ENCODE measurements around the gene HGFAC. TPM values are rescaled to one million over a fixed set of nuclear protein-coding genes. Genes with fewer than 3 reads are reported as not detected.
"Not testable (repeated sequence)": the region's sequence is repeated elsewhere in the genome, so short reads cannot be mapped to it uniquely, and the experiment has no call there.

HGFAC gene
- polyA plus RNA-seq, 3 donors from 2014 or later, result not detected

DNA sequence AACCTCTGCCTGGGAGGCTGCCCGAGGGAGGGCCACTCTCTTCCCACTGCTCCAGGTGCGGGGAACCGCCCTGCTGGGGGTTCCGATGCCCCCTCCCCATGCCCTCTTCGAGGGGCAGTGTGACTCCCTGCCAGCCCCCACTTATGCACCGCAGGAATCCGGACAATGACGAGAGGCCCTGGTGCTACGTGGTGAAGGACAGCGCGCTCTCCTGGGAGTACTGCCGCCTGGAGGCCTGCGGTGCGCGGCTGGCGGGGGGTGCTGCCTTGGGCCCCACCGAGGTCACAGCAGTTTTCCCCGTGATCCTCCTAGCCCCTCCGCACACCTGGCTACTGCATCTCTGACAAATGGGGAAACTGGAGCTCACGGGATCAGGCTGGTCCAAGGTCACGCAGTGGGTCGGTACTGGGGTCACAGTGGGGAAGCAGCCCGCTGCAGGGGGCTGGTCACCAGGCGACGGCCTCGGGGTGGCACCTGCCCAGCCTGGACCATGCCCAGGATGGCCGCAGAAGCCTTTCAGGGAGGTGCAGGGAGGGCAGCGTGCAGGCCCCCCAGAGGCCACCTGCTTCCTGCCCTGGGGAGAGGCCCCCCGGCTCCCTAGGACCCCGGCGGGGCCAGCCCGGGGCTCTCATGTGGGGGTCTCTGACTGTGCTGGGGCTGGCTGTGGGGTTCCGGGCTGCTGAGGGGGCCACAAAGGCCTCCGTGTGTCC, 3.5 kb downstream of the HGFAC start:
- H3K27ac Mint-ChIP-seq, result no peak overlapping the region
- no peaks in the 10 kb centered on the region for H3K36me3 Mint-ChIP-seq
- DNase-seq, result no peak
- H3K4me3 Mint-ChIP-seq, result no peak overlapping the region
- no peaks in the 10 kb centered on the region for H3K27me3 Mint-ChIP-seq (ENCODE audit: low read depth in 3 of 3)
- no peaks in the 10 kb centered on the region for H3K4me1 Mint-ChIP-seq
- no peaks in the 10 kb centered on the region for H3K9me3 Mint-ChIP-seq

DNA sequence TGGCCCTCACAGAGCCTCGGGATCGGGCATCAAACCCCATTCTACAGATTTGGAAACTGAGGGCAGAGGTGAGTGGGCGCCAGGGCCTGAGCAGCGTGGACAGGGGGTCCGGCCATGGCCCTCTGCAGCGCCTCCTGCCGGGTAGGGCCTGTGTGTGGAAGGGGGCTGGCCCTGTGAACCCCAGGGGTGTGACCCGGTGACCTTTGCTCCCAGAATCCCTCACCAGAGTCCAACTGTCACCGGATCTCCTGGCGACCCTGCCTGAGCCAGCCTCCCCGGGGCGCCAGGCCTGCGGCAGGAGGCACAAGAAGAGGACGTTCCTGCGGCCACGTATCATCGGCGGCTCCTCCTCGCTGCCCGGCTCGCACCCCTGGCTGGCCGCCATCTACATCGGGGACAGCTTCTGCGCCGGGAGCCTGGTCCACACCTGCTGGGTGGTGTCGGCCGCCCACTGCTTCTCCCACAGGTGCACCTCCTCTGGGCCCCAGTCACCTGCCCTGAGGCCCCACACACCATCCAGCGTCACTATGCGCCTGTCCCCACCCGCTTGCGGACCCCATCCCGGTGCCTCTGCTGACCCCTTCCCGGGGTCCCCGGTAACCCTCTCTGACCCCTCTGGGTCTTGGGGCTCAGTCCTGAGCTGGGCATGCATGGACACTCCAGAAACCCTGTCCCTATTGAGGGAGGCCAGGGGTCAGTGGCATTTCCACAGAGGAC, 4.2 kb downstream of the HGFAC start:
- Mint-ChIP-seq H3K4me1 (no peaks in the 10 kb centered on the region), H3K36me3 (no peaks in the 10 kb centered on the region), H3K9me3 (no peaks in the 10 kb centered on the region), H3K27ac (no peak overlapping the region), H3K27me3 (ENCODE audit: low read depth in 3 of 3) (peaks cover 0 to 2% (median 0%) of the 10 kb centered on the region in 3 donors), H3K4me3 (no peak overlapping the region)
- no peak for DNase-seq

DNA sequence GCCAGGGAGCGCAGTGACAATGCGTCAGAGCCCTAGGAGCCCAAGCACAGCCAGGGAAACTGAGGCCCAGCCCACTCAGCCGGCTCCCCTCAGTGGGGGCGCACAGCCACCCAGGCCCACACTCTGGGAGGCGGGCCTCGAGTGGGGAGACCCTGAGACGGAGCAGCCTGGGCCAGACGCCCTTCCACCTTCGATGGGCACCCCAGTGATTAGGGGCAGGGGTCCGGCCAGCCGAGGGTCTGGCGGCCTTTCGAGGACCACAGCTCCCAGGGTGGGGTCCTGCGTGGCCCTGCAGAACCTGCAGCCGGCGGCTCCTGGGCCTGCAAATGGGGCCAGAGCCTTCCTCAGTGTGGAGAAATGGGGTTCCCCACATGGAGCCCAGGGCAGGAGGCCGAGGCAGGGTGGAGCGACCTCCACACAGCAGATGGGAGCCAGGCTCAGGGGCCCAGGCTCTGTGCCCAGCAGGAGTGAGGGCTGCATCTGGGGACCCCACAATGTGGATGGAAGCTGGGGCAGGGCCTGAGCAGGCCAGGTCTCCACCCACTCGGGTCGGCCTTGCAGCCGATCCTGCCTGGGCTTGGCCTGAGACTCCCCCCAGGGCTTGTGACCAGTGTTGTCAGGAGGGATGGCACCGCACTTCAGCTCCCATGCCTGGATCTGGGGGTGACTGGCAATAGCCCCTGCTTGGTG, 5.0 kb downstream of the HGFAC start:
- Mint-ChIP-seq H3K4me3 (no peak overlapping the region), H3K9me3 (no peaks in the 10 kb centered on the region), H3K27ac (no peak overlapping the region), H3K27me3 (ENCODE audit: low read depth in 3 of 3) (peaks cover 0 to 2% (median 0%) of the 10 kb centered on the region in 3 donors), H3K4me1 (no peaks in the 10 kb centered on the region), H3K36me3 (no peaks in the 10 kb centered on the region)
- no peak for DNase-seq

DNA sequence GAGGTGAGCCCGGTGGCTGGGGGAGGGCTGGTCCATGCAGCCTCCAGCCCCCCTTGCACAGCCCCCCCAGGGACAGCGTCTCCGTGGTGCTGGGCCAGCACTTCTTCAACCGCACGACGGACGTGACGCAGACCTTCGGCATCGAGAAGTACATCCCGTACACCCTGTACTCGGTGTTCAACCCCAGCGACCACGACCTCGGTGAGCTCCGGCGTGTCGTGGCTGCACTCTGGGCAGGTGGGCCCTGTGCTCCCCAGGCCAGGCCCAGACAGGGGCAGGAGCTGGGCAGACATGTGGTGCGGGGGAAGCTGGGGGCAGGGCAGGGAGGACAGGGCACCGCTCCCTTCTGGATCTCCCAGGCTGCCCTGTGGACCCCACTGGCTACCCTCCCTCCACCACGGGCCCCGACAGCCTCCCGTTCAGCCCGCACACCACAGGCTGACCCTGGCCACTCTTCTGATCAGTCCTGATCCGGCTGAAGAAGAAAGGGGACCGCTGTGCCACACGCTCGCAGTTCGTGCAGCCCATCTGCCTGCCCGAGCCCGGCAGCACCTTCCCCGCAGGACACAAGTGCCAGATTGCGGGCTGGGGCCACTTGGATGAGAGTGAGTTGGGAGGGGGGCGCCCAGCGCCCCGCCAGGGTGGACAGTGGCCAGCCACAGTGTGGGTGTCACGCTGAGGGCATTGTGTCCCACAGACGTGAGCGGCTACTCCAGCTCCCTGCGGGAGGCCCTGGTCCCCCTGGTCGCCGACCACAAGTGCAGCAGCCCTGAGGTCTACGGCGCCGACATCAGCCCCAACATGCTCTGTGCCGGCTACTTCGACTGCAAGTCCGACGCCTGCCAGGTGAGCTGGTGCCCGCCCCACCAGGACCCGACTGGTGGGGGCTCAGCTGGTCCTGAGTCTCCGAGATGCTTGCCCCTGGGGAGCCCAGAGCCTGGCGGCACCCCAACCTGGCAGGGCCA, 5.9 kb downstream of the HGFAC start:
- Mint-ChIP-seq H3K4me3 (no peak overlapping the region), H3K27ac (no peak overlapping the region), H3K4me1 (no peaks in the 10 kb centered on the region), H3K9me3 (no peaks in the 10 kb centered on the region), H3K36me3 (no peaks in the 10 kb centered on the region), H3K27me3 (ENCODE audit: low read depth in 3 of 3) (peaks cover 0 to 2% (median 0%) of the 10 kb centered on the region in 3 donors)
- DNase-seq, result no peak

DNA sequence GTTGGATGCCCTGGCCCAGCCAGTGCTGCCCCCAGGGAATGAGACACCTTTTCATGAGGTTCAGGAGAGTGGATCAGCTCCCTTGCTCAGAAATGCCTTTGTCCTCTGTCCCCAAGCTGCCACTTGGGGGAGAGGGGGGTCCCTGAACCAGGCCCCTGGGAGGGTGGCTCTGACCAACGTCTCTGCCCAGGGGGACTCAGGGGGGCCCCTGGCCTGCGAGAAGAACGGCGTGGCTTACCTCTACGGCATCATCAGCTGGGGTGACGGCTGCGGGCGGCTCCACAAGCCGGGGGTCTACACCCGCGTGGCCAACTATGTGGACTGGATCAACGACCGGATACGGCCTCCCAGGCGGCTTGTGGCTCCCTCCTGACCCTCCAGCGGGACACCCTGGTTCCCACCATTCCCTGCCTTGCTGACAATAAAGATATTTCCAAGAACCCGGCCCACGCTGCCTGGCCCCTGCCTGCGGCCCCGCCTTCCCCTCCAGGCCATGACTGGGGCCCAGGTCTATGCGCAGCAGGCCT, 7.3 kb downstream of the HGFAC start:
- H3K36me3 Mint-ChIP-seq, result no peaks in the 10 kb centered on the region
- H3K4me3 Mint-ChIP-seq, result no peak overlapping the region
- H3K4me1 Mint-ChIP-seq, result no peaks in the 10 kb centered on the region
- no peak for DNase-seq
- peaks cover 0 to 2% (median 0%) of the 10 kb centered on the region in 3 donors for H3K27me3 Mint-ChIP-seq (ENCODE audit: low read depth in 3 of 3)
- H3K27ac Mint-ChIP-seq, result no peak overlapping the region
- H3K9me3 Mint-ChIP-seq, result no peaks in the 10 kb centered on the region

DNA sequence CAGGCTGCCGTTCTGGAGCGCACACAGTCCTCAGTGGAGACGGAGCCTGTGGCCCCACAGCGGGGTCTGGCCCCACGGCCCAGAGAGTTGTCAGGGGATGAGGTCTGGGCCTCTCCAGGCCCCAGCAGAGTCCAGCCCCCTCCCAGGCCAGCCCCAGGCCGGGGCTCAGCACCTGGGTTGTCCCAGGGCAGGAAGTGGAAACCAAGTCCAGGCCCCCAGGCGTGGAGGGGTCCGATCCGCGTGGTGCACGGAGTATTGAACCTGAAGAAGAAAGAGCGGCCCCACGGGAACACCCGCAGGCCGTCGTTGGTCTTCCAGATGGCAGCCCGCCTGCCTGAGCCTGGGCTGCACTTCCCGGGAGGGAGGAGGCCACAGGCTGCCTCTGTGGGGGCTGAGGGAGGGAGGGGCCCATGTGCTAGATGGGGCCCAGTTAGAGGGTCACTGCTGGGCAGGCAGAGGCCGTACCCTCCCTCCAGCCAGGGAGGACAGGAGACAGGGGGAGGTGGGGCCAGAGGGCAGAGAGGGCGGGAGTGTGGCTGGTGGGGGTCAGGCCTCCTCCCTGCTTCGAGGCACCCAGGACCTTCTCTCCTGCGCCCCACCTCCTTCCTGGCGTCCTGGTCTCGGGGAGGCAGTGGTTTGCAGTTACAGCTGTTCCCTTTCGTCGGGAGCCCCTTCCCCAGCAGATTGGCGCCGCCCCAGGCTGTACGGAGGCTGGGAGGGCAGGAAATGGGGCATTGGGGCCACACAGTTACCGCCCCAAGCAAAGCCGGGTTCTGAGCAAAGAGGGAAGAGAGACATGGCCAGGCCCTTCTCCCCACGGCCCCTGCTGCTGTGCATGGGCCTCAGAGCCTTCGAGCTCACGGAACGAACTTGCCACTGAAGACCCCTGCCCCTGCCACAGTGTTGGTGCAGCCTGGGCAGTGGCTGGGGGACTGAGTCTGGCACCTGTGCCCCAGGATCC, 8.1 kb downstream of the HGFAC start:
- H3K36me3 Mint-ChIP-seq, result no peaks in the 10 kb centered on the region

DNA sequence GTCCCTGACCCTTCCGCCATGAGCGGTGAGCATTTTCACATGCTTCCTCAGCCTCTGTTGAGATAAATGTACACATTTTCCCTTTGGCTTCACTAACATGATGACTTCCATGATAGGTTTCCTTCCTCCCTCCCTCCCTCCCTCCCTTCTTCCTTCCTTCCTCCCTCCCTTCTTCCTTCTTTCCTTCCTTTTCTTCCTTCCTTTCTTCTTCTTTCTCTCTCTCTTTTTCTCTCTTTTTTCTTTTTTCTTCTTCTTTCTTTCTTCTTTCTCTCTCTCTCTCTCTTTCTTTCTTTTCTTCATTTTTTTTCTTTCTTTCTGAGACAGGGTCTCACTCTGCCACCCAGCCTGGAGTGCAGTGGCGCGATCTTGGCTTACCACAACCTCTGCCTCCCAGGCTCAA, 8.9 kb downstream of the HGFAC start:
- H3K36me3 Mint-ChIP-seq, result peaks cover 0 to 6% (median 2%) of the 10 kb centered on the region in 3 donors
- no peaks in the 10 kb centered on the region for H3K4me1 Mint-ChIP-seq
- no peak overlapping the region for H3K27ac Mint-ChIP-seq
- H3K4me3 Mint-ChIP-seq, result no peak overlapping the region
- H3K9me3 Mint-ChIP-seq, result peaks cover 0 to 12% (median 6%) of the 10 kb centered on the region in 6 donors
- H3K27me3 Mint-ChIP-seq (ENCODE audit: low read depth in 3 of 3), result peaks cover 0 to 2% (median 2%) of the 10 kb centered on the region in 3 donors
- no peak for DNase-seq

More for the DNA sequence above, 8.1 kb downstream of the HGFAC start:
- Mint-ChIP-seq H3K4me3 (no peak overlapping the region), H3K27me3 (ENCODE audit: low read depth in 3 of 3) (peaks cover 0 to 2% (median 0%) of the 10 kb centered on the region in 3 donors), H3K4me1 (no peaks in the 10 kb centered on the region), H3K27ac (no peak overlapping the region), H3K9me3 (peaks cover 0 to 4% (median 0%) of the 10 kb centered on the region in 6 donors)
- no peak for DNase-seq

DNA sequence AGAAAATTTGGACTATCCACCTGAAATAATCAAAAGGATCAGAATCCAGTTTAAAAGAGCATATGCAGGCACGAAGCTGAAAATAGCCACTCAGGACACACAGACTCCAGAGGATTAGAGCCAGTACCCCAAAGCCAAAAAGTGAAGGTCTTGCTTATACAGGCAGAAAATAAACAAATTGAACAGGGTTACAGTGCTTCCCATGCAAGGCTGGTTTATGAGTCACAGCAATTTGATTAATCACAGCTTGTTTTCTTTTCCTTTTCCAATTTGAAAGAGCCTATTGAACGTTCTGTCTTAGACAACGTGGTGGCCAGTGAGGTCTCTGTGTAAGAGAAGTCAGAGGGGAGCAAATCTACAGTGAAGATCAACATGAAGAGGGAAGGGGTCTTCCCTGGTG, 10.2 kb downstream of the HGFAC start:
- H3K9me3 Mint-ChIP-seq, result peaks cover 0 to 15% (median 7%) of the 10 kb centered on the region in 6 donors
- no peak for DNase-seq
- H3K4me3 Mint-ChIP-seq, result no peak overlapping the region
- H3K4me1 Mint-ChIP-seq, result no peaks in the 10 kb centered on the region
- no peak overlapping the region for H3K27ac Mint-ChIP-seq
- H3K27me3 Mint-ChIP-seq (ENCODE audit: low read depth in 3 of 3), result peaks cover 0 to 4% (median 2%) of the 10 kb centered on the region in 3 donors
- H3K36me3 Mint-ChIP-seq, result peaks cover 0 to 6% (median 3%) of the 10 kb centered on the region in 3 donors

DNA sequence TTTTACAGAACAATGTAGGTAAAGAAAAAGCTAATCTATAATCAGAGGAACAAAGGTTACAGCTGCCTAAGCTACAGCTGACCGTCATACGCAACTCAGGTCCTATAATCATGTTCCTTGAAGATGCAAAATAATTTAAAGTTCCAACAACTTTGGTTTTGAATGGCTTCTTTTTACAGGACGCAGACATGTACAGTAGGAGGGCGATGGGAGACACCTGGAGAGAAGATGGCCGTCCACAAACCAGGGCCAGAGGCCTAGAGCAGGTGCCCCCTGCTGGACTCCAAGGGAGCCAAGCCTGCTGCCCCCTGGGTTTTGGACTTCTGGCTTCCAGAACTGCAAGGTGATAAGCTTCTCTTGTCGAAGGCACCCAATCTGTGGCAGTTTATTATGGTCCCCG, 10.6 kb downstream of the HGFAC start:
- Mint-ChIP-seq H3K9me3 (peaks cover 0 to 15% (median 7%) of the 10 kb centered on the region in 6 donors), H3K36me3 (peaks cover 0 to 6% (median 3%) of the 10 kb centered on the region in 3 donors), H3K4me3 (no peak overlapping the region), H3K4me1 (no peaks in the 10 kb centered on the region), H3K27me3 (ENCODE audit: low read depth in 3 of 3) (peaks cover 0 to 4% (median 2%) of the 10 kb centered on the region in 3 donors), H3K27ac (no peak overlapping the region)
- no peak for DNase-seq

DNA sequence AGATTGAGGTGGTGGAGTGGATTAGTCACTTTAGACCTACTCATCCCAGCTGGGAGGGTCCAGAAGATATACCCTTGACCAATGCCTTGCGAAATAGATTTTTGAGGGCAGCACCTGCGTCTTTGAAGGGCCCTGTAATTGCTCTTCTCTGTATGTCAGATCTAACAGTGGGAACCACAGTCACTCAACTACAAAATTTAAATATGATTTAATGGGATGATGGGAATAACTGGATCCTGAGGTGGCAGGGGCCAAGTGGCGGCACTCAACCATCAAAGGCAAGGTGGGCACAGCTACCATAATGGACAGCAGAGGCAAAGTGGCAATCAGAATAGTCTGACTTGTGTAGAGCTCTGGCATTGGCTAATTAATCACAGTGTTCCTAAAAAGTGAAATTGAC, 13.8 kb downstream of the HGFAC start:
- not testable (repeated sequence) for H3K27ac Mint-ChIP-seq; DNase-seq; H3K4me1 Mint-ChIP-seq; H3K27me3 Mint-ChIP-seq (ENCODE audit: low read depth in 3 of 3); H3K4me3 Mint-ChIP-seq; H3K36me3 Mint-ChIP-seq
- peaks cover 1 to 15% (median 7%) of the 10 kb centered on the region in 6 donors for H3K9me3 Mint-ChIP-seq

DNA sequence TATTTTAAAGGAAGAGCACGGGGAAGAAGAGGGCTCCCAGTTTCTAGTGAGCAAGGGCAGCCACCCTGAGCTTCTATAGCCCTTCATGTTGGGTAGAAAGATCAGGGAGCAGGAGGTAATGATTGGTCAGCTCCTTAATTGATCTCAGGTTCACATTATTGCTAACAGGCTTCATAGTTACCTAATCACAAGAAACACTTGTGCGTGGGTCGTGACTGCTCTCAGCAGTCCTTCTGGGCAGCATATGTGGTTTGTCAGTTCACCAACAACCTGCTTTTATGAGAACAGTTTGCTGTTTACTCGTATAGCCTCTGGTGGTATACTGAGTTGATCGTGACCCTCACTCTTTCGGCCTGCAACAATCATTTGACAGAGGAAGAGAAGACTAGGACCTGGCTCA, 16.6 kb downstream of the HGFAC start:
- Mint-ChIP-seq H3K27me3 (ENCODE audit: low read depth in 3 of 3) (peaks cover 6 to 9% (median 7%) of the 10 kb centered on the region in 3 donors), H3K36me3 (peaks cover 0 to 6% (median 3%) of the 10 kb centered on the region in 3 donors), H3K4me3 (no peak overlapping the region), H3K9me3 (peaks cover 1 to 15% (median 7%) of the 10 kb centered on the region in 6 donors), H3K27ac (no peak overlapping the region), H3K4me1 (no peaks in the 10 kb centered on the region)
- no peak for DNase-seq

DNA sequence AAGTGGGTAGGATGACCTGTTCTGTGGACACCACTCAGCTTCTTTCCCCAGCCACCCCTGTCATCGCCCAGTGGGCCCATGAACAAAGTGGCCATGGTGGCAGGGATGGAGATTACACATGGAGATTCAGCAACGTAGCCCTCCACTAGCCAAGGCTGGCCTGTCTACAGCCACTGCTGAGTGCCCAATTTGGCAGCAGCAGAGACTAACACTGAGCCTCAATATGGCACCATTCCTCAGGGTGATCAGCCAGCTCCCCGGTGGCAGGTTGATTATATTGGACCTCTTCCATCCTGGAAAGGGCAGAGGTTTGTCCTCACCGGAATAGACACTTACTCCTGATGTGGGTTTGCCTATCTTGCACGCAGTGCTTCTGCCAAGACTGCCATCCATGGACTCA, 17.4 kb downstream of the HGFAC start:
- H3K36me3 Mint-ChIP-seq; H3K4me1 Mint-ChIP-seq; DNase-seq; H3K4me3 Mint-ChIP-seq; H3K27ac Mint-ChIP-seq; H3K27me3 Mint-ChIP-seq (ENCODE audit: low read depth in 3 of 3): not testable (repeated sequence)
- H3K9me3 Mint-ChIP-seq, result peaks cover 1 to 15% (median 7%) of the 10 kb centered on the region in 6 donors
